ENCODE results near the gene ENKUR. TPM values are rescaled to one million over a fixed set of nuclear protein-coding genes. Genes with fewer than 3 reads are reported as not detected.

Gene ENKUR
- polyA plus RNA-seq, 2 donors: 0.01 to 0.08 TPM

GRCh38 chr10:24952707-24953645, 63.0 kb downstream of the ENKUR start:
- 4 to 5% methylated on average over 42 to 53 of the region's 53 CpGs for WGBS, 2 donors
- peak overlapping the region; percentile 40 to 80 for H3K27ac ChIP-seq (ENCODE audit: low read depth in 2 of 2, low read length in 1 of 2)
- H3K4me1 ChIP-seq (ENCODE audit: control insufficient read depth in 2 of 2, insufficient read depth in 2 of 2, low read length in 1 of 2): no peaks in the 10 kb centered on the region
- no peaks in the 10 kb centered on the region for H3K36me3 ChIP-seq (ENCODE audit: control insufficient read depth in 2 of 2, insufficient read depth in 2 of 2, low read length in 1 of 2)
- no peaks in the 10 kb centered on the region for H3K27me3 ChIP-seq (ENCODE audit: control insufficient read depth in 1 of 2, insufficient read depth in 2 of 2, low read length in 2 of 2)
- peak overlapping the region; percentile 52 to 59 for H3K4me3 ChIP-seq (ENCODE audit: low read depth in 1 of 2, low read length in 2 of 2)
- no peaks in the 10 kb centered on the region for H3K9me3 ChIP-seq (ENCODE audit: control insufficient read depth in 2 of 2, insufficient read depth in 1 of 2, low read depth in 1 of 2, low read length in 1 of 2)

DNA sequence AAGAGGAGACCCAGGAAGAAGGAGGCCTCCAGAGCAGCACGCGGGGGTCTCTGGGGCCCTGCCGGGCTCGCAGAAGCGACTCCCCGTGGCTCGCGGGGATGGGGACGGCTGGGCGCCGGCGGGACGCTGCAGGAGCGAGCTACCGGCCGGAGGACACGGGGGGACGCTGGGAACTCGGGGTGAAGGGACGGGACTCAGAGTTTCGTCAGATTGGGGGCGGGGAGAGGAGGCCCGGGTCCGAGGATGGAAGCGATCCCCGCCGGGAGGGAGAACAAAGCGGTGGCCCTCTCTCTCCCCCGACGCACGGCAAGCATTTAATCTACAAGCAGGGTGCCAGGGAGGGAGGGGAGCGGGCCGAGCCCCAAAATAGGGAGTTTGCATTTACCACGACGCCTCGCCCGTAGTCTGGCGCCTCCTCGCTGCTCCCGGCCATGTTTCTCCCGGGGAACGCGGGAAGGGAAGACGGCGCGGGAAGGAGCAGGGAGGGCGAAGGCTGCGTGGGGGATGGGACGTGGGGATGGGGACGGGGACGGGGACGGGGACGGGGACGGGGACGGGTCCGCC, 63.7 kb downstream of the ENKUR start, which contains the start of gene PRTFDC1:
Gene PRTFDC1, minus strand, starts transcription at position 464 of the 564 bp plus-strand sequence. Its CDS starts 31 bp downstream, at position 433.
- Histone ChIP-seq H3K36me3 (ENCODE audit: control insufficient read depth in 2 of 2, insufficient read depth in 2 of 2, low read length in 1 of 2) (no peaks in the 10 kb centered on the region), H3K27me3 (ENCODE audit: control insufficient read depth in 1 of 2, insufficient read depth in 2 of 2, low read length in 2 of 2) (no peaks in the 10 kb centered on the region), H3K9me3 (ENCODE audit: control insufficient read depth in 2 of 2, insufficient read depth in 1 of 2, low read depth in 1 of 2, low read length in 1 of 2) (no peaks in the 10 kb centered on the region), H3K27ac (ENCODE audit: low read depth in 2 of 2, low read length in 1 of 2) (peak within 1 kb of the TSS; percentile 40 to 80), H3K4me3 (ENCODE audit: low read depth in 1 of 2, low read length in 2 of 2) (peak within 1 kb of the TSS; percentile 52 to 59), H3K4me1 (ENCODE audit: control insufficient read depth in 2 of 2, insufficient read depth in 2 of 2, low read length in 1 of 2) (no peaks in the 10 kb centered on the region)
- WGBS, 2 donors: 1 to 2% methylated on average over 48 to 56 of the region's 56 CpGs

- Histone ChIP-seq H3K4me3 (ENCODE audit: low read depth in 1 of 2, low read length in 2 of 2) (peak overlapping the region in 1 of 2 donors; percentile 59), H3K36me3 (ENCODE audit: control insufficient read depth in 2 of 2, insufficient read depth in 2 of 2, low read length in 1 of 2) (no peaks in the 10 kb centered on the region), H3K9me3 (ENCODE audit: control insufficient read depth in 2 of 2, insufficient read depth in 1 of 2, low read depth in 1 of 2, low read length in 1 of 2) (no peaks in the 10 kb centered on the region), H3K27me3 (ENCODE audit: control insufficient read depth in 1 of 2, insufficient read depth in 2 of 2, low read length in 2 of 2) (no peaks in the 10 kb centered on the region), H3K4me1 (ENCODE audit: control insufficient read depth in 2 of 2, insufficient read depth in 2 of 2, low read length in 1 of 2) (no peaks in the 10 kb centered on the region), H3K27ac (ENCODE audit: low read depth in 2 of 2, low read length in 1 of 2) (peak overlapping the region; percentile 40 to 80)
- WGBS, 2 donors: 51 to 54% methylated on average over 10 of the region's 10 CpGs
Observed at GRCh38 chr10:24951201-24952142, 64.5 kb downstream of the ENKUR start.

- Histone ChIP-seq H3K27me3 (ENCODE audit: control insufficient read depth in 1 of 2, insufficient read depth in 2 of 2, low read length in 2 of 2) (no peaks in the 10 kb centered on the region), H3K4me1 (ENCODE audit: control insufficient read depth in 2 of 2, insufficient read depth in 2 of 2, low read length in 1 of 2) (no peaks in the 10 kb centered on the region), H3K4me3 (ENCODE audit: low read depth in 1 of 2, low read length in 2 of 2) (no peak overlapping the region), H3K36me3 (ENCODE audit: control insufficient read depth in 2 of 2, insufficient read depth in 2 of 2, low read length in 1 of 2) (no peaks in the 10 kb centered on the region), H3K27ac (ENCODE audit: low read depth in 2 of 2, low read length in 1 of 2) (no peak overlapping the region), H3K9me3 (ENCODE audit: control insufficient read depth in 2 of 2, insufficient read depth in 1 of 2, low read depth in 1 of 2, low read length in 1 of 2) (no peaks in the 10 kb centered on the region)
- WGBS, 2 donors: 80 to 81% methylated on average over 5 of the region's 5 CpGs
Observed at GRCh38 chr10:24950439-24950838, 65.5 kb downstream of the ENKUR start.

- 90 to 92% methylated on average over 3 of the region's 3 CpGs for WGBS, 2 donors
- H3K9me3 ChIP-seq (ENCODE audit: control insufficient read depth in 2 of 2, insufficient read depth in 1 of 2, low read depth in 1 of 2, low read length in 1 of 2): no peaks in the 10 kb centered on the region
- no peak overlapping the region for H3K27ac ChIP-seq (ENCODE audit: low read depth in 2 of 2, low read length in 1 of 2)
Observed at GRCh38 chr10:24949616-24950015, 66.3 kb downstream of the ENKUR start.

DNA sequence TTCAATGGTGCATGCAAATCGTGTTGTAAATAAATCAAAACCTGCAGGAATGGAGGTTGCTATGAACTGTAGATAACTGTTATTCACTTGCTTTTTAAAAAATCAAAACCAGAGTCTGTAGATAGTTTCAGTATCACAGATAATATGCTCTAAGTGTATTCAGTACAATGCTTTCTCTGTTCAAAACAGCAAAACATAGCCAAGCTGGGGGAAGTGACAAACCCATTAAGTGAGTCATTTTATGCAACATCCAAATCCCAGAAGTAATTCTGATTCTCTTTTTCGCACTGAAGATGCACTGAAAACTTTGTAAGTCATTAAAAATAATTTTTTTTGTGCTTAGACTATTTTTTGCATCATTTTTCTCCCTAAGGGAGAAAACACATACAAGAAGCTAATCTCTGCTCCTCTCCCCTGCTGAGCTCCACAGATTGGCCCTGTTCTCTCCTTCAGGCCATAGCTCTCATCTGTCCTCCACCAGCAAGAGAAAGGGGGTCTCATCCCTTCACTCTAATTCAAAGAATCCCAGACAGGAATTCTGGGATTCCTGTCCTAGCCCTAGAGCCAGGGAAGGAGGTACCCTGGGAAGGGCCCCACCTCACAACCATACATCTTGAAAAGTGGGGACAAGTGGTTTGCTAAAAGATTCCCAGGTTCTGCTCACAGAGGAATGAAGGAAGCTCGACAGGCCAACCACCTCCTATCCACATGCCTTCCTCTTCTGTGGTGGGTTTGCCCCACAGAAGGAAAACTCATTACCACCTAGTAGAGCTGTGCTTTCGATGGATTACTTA, 68.5 kb downstream of the ENKUR start:
- peak overlapping the region in 1 of 2 donors; percentile 19 for H3K27ac ChIP-seq (ENCODE audit: low read depth in 2 of 2, low read length in 1 of 2)
- no peaks in the 10 kb centered on the region for H3K36me3 ChIP-seq (ENCODE audit: control insufficient read depth in 2 of 2, insufficient read depth in 2 of 2, low read length in 1 of 2)
- no peak overlapping the region for H3K4me3 ChIP-seq (ENCODE audit: low read depth in 1 of 2, low read length in 2 of 2)
- no peaks in the 10 kb centered on the region for H3K9me3 ChIP-seq (ENCODE audit: control insufficient read depth in 2 of 2, insufficient read depth in 1 of 2, low read depth in 1 of 2, low read length in 1 of 2)
- peaks cover 0 to 5% of the 10 kb centered on the region in 2 donors for H3K4me1 ChIP-seq (ENCODE audit: control insufficient read depth in 2 of 2, insufficient read depth in 2 of 2, low read length in 1 of 2)
- WGBS, 2 donors: 75 to 78% methylated on average over 4 of the region's 4 CpGs
- no peaks in the 10 kb centered on the region for H3K27me3 ChIP-seq (ENCODE audit: control insufficient read depth in 1 of 2, insufficient read depth in 2 of 2, low read length in 2 of 2)

More at GRCh38 chr10:24949616-24950015, 66.3 kb downstream of the ENKUR start:
- Histone ChIP-seq H3K4me3 (ENCODE audit: low read depth in 1 of 2, low read length in 2 of 2) (no peak overlapping the region), H3K36me3 (ENCODE audit: control insufficient read depth in 2 of 2, insufficient read depth in 2 of 2, low read length in 1 of 2) (no peaks in the 10 kb centered on the region), H3K27me3 (ENCODE audit: control insufficient read depth in 1 of 2, insufficient read depth in 2 of 2, low read length in 2 of 2) (no peaks in the 10 kb centered on the region), H3K4me1 (ENCODE audit: control insufficient read depth in 2 of 2, insufficient read depth in 2 of 2, low read length in 1 of 2) (no peaks in the 10 kb centered on the region)

DNA sequence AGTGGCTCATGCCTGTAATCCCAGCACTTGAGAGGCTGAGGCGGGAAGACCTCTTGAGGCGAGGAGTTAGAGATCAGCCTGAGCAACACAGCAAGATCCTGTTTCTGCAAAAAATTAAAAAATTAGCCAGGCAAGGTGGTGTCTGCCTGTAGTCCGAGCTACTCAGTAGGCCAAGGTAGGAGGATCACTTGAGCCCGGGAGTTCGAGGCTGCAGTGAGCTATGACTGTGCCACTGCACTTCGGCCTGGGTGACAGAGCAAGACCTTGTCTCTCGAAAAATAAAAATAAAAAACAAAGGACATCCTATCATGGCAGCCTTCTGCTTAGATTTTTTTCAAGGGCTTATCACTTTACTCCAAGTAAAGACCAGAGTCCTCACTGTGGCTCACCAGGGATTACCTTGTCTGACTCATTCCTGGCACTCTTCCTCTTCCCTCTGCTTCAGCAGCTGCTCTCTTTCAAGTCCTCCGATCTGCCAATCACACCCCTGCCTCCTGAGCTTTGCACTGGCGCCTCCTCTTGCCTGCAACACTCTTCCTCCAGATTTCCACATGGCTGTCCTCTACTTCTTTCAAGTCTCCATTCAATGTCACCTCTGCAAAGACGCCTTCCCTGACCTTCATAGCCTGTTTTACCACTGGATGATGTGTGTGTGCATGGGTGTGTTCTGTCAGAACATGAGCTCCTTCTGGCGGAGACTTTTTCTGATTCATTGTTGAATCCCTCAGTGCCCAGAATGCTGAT, 71.3 kb downstream of the ENKUR start:
- WGBS, 2 donors: 69 to 72% methylated on average over 11 of the region's 11 CpGs
- Histone ChIP-seq H3K4me3 (ENCODE audit: low read depth in 1 of 2, low read length in 2 of 2) (no peak overlapping the region), H3K36me3 (ENCODE audit: control insufficient read depth in 2 of 2, insufficient read depth in 2 of 2, low read length in 1 of 2) (no peaks in the 10 kb centered on the region), H3K9me3 (ENCODE audit: control insufficient read depth in 2 of 2, insufficient read depth in 1 of 2, low read depth in 1 of 2, low read length in 1 of 2) (no peaks in the 10 kb centered on the region), H3K27ac (ENCODE audit: low read depth in 2 of 2, low read length in 1 of 2) (no peak overlapping the region), H3K27me3 (ENCODE audit: control insufficient read depth in 1 of 2, insufficient read depth in 2 of 2, low read length in 2 of 2) (no peaks in the 10 kb centered on the region), H3K4me1 (ENCODE audit: control insufficient read depth in 2 of 2, insufficient read depth in 2 of 2, low read length in 1 of 2) (peaks cover 0 to 5% of the 10 kb centered on the region in 2 donors)

- Histone ChIP-seq H3K27ac (ENCODE audit: low read depth in 2 of 2, low read length in 1 of 2) (no peak overlapping the region), H3K27me3 (ENCODE audit: control insufficient read depth in 1 of 2, insufficient read depth in 2 of 2, low read length in 2 of 2) (no peaks in the 10 kb centered on the region), H3K9me3 (ENCODE audit: control insufficient read depth in 2 of 2, insufficient read depth in 1 of 2, low read depth in 1 of 2, low read length in 1 of 2) (no peaks in the 10 kb centered on the region), H3K4me3 (ENCODE audit: low read depth in 1 of 2, low read length in 2 of 2) (no peak overlapping the region), H3K4me1 (ENCODE audit: control insufficient read depth in 2 of 2, insufficient read depth in 2 of 2, low read length in 1 of 2) (no peaks in the 10 kb centered on the region), H3K36me3 (ENCODE audit: control insufficient read depth in 2 of 2, insufficient read depth in 2 of 2, low read length in 1 of 2) (no peaks in the 10 kb centered on the region)
- WGBS, 2 donors: 95 to 96% methylated on average over 2 of the region's 2 CpGs
Observed at GRCh38 chr10:24938525-24938924, 77.4 kb downstream of the ENKUR start.

Measured in esophagus (tissue), 2 donors.